SU-DHL-6 (cell line): ENCODE data around the gene ARMC8.

Experiments used
- H2AFZ ChIP-seq: fragments of 200-600 bp; sonication (generic); 2 replicates; pipeline ENCODE4 v1.6.1; 2014; ENCODE audit warnings: low read depth, mild to moderate bottlenecking, moderate library complexity, mixed read lengths, antibody characterized with exemption, low read length; ENCODE audit not compliant: severe bottlenecking
- H3F3A ChIP-seq: fragments of 200-600 bp; shearing (Covaris generic); 2 replicates; pipeline ENCODE4 v1.6.0; 2016; ENCODE audit warnings: antibody characterized with exemption, mild to moderate bottlenecking; ENCODE audit not compliant: insufficient read depth
- H3K27ac ChIP-seq: fragments of 200-600 bp; sonication (generic); 2 replicates; pipeline ENCODE4 v1.5.1; 2016; ENCODE audit warnings: low read depth, mild to moderate bottlenecking, low read length, moderate library complexity, mixed read lengths
- H3K27me3 ChIP-seq: fragments of 200-600 bp; sonication (generic), shearing (Covaris generic); 2 replicates; pipeline ENCODE4 v1.6.0; 2014; ENCODE audit warnings: mild to moderate bottlenecking, low read length
- H3K36me3 ChIP-seq: fragments of 200-600 bp; sonication (generic); 2 replicates; pipeline ENCODE4 v1.6.1; 2014; ENCODE audit warnings: mild to moderate bottlenecking, low read length, mixed read lengths
- H3K4me2 ChIP-seq: fragments of 300-600, 200-600 bp; shearing (Covaris generic), sonication (generic); 2 replicates; pipeline ENCODE4 v1.6.0; 2014; ENCODE audit warnings: low read length, low read depth, mild to moderate bottlenecking; ENCODE audit not compliant: poor library complexity, severe bottlenecking
- H3K4me3 ChIP-seq: fragments of 200-600 bp; sonication (generic); 2 replicates; pipeline ENCODE4 v1.5.1; 2014; ENCODE audit warnings: antibody characterized with exemption, low read length, mild to moderate bottlenecking, mixed read lengths; ENCODE audit not compliant: insufficient read depth, poor library complexity, severe bottlenecking
- H3K79me2 ChIP-seq: fragments of 200-600 bp; sonication (generic); 2 replicates; pipeline ENCODE4 v1.6.1; 2014; ENCODE audit warnings: mild to moderate bottlenecking, low read length, moderate library complexity; ENCODE audit not compliant: insufficient read depth
- H3K9ac ChIP-seq: fragments of 200-600 bp; sonication (generic); 2 replicates; pipeline ENCODE4 v1.7.0; 2014; ENCODE audit warnings: mild to moderate bottlenecking, low read length
- H3K9me2 ChIP-seq: fragments of 200-600 bp; sonication (generic); replicated peaks from 2 replicates; pipeline ENCODE4 v1.6.1; 2014; ENCODE audit warnings: low read length; ENCODE audit not compliant: insufficient read depth
- H3K9me3 ChIP-seq: fragments of 200-600 bp; sonication (generic); 2 replicates; pipeline ENCODE4 v1.6.1; 2014; ENCODE audit warnings: low read length, mixed read lengths; ENCODE audit not compliant: insufficient read depth
- H4K20me1 ChIP-seq: fragments of 200-600 bp; sonication (generic); 2 replicates; pipeline ENCODE4 v1.6.1; 2014; ENCODE audit warnings: low read depth, mild to moderate bottlenecking, antibody characterized with exemption, low read length, moderate library complexity, mixed read lengths
- EZH2phosphoT487 ChIP-seq: fragments of 200-600 bp; sonication (generic), shearing (Covaris generic); conservative IDR thresholded peaks from 2 replicates; pipeline ENCODE4 v1.6.1; 2018; ENCODE audit warnings: mild to moderate bottlenecking, antibody characterized with exemption, low read length, moderate library complexity, mixed read lengths
- TF ChIP-seq, protein P1 (sequence below): fragments of 200-600 bp; sonication (generic); IDR thresholded peaks from one replicate; pipeline ENCODE4 v1.5.1; 2017; ENCODE audit warnings: antibody characterized with exemption, mild to moderate bottlenecking, low read length, moderate library complexity; ENCODE audit not compliant: insufficient read depth, poor library complexity, severe bottlenecking

The ARMC8 gene

DNA sequence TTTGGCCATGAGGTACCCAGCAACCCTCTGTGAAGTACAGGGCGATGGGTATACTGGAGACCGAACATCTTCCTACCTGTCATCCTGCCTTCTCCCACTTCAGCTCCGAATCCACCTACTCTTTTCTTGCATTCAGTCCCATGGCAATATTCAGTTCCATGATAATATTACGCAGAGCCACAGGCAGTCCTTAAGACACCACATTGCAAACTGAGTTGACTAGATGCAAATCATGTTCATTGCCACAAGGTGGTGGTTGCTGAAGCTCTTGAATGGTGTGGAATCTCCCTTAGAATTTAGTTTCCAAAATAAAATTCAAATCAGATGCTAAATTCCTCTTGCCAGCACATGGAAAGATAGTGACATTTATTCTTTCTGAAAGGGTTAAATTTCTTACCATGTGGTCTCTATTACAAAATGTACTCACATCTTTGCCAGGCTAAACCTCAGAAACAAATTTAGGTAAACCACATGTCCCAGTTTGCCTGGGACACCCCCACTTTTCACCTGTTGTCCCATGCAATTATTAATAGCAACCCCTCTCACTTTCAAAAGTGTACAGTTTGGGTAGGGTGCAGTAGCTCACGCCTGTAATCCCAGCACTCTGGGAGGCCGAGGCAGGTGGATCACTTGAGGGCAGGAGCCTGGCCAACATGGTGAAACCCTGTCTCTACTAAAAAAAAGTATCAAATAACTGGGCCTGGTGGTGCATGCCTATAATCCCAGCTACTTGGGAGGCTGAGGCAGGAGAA lies 144.2 kb downstream of the ARMC8 start:
- Histone ChIP-seq H3K9me2 (no peaks in the 10 kb centered on the region), H4K20me1 (no peaks in the 10 kb centered on the region), H2AFZ (no peak overlapping the region), H3K27me3 (no peaks in the 10 kb centered on the region), H3K9me3 (no peaks in the 10 kb centered on the region), H3K79me2 (no peaks in the 10 kb centered on the region), H3K27ac (no peak overlapping the region), H3K36me3 (no peaks in the 10 kb centered on the region), H3K4me2 (no peak overlapping the region), H3F3A (peaks cover 13% of the 10 kb centered on the region; the same call in 1 of the 2 replicates), H3K4me3 (no peak overlapping the region), H3K9ac (no peak overlapping the region)
- no peak for TF ChIP-seq EZH2phosphoT487
- TF ChIP-seq, protein P1, sequence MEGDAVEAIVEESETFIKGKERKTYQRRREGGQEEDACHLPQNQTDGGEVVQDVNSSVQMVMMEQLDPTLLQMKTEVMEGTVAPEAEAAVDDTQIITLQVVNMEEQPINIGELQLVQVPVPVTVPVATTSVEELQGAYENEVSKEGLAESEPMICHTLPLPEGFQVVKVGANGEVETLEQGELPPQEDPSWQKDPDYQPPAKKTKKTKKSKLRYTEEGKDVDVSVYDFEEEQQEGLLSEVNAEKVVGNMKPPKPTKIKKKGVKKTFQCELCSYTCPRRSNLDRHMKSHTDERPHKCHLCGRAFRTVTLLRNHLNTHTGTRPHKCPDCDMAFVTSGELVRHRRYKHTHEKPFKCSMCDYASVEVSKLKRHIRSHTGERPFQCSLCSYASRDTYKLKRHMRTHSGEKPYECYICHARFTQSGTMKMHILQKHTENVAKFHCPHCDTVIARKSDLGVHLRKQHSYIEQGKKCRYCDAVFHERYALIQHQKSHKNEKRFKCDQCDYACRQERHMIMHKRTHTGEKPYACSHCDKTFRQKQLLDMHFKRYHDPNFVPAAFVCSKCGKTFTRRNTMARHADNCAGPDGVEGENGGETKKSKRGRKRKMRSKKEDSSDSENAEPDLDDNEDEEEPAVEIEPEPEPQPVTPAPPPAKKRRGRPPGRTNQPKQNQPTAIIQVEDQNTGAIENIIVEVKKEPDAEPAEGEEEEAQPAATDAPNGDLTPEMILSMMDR = no peak

GRCh38 chr3:138332472-138333073 lies 145.5 kb downstream of the ARMC8 start:
- H3K27me3 ChIP-seq = no peaks in the 10 kb centered on the region
- no peaks in the 10 kb centered on the region for H3K36me3 ChIP-seq
- H3F3A ChIP-seq = peaks cover 13% of the 10 kb centered on the region; the same call in 1 of the 2 replicates
- H3K79me2 ChIP-seq = no peaks in the 10 kb centered on the region
- no peaks in the 10 kb centered on the region for H3K9me2 ChIP-seq
- no peak overlapping the region for H3K4me3 ChIP-seq
- TF ChIP-seq, protein P1 = peak; percentile 45
- TF ChIP-seq EZH2phosphoT487 = no peak
- no peaks in the 10 kb centered on the region for H3K9me3 ChIP-seq
- no peak overlapping the region for H3K27ac ChIP-seq
- H4K20me1 ChIP-seq = no peaks in the 10 kb centered on the region
- H3K9ac ChIP-seq = no peak overlapping the region
- no peak overlapping the region for H3K4me2 ChIP-seq
- no peak overlapping the region for H2AFZ ChIP-seq

GRCh38 chr3:138334608-138335007 lies 147.5 kb downstream of the ARMC8 start:
- Histone ChIP-seq H3K27ac (no peak overlapping the region), H2AFZ (no peak overlapping the region), H3K9ac (no peak overlapping the region), H3K9me2 (no peaks in the 10 kb centered on the region), H3K79me2 (no peaks in the 10 kb centered on the region), H3K9me3 (no peaks in the 10 kb centered on the region), H3K27me3 (no peaks in the 10 kb centered on the region), H3K36me3 (no peaks in the 10 kb centered on the region), H3K4me2 (no peak overlapping the region), H3K4me3 (no peak overlapping the region), H4K20me1 (no peaks in the 10 kb centered on the region), H3F3A (0 out of 2 replicates have a peak, but pooled peaks cover 5% of the 10 kb centered on the region)
- no peak for TF ChIP-seq EZH2phosphoT487
- TF ChIP-seq, protein P1 = no peak
